HG03439 (cell line): ENCODE data around the gene PLCB4.

ENCODE experiments used
- ATAC-seq: cut with Tn5 transposase; IDR thresholded peaks from one replicate; pipeline ENCODE4 v1.9.1; 2021; ENCODE audit warnings: mild to moderate bottlenecking, moderate library complexity; ENCODE audit not compliant: unreplicated experiment

PLCB4 gene

DNA sequence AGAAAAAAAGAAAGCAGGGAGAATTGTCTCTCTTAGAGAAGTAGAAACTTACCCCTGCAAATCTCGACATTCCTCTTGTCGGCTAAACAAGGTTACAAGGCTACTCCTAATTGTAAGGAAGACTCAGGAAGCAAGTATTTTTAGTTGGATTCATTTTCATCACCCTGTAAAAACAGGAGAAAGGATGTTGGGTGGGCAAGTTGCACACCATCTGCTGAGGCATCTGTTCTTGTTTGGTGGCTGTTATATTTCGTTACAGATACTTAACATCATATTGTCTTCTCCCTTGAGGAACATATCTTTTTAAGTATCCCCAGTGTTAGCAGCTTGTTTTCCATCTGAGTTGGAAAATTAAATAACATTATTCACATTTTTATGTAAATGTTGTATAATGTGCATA is 187.5 kb downstream of the PLCB4 start:
- ATAC-seq, result no peak

DNA sequence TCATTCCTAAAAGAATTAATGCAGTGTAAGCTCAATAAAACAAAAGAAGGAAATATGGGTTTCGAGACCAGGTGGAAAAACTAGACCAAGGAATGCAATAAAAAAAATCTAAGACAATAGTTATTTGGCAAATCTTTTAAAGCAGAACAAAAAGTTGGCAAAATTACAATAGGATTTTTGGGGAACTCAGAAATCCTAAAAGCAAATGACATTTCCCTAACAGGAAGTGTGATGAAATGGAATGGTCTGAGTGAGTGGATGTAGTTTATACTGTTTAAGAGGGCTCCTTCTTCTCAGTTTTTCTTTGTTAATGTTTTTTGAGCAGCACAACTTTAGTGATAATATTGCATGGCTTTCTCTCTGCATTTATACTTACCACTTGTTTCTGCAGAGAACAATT is 190.0 kb downstream of the PLCB4 start:
- no peak for ATAC-seq

DNA sequence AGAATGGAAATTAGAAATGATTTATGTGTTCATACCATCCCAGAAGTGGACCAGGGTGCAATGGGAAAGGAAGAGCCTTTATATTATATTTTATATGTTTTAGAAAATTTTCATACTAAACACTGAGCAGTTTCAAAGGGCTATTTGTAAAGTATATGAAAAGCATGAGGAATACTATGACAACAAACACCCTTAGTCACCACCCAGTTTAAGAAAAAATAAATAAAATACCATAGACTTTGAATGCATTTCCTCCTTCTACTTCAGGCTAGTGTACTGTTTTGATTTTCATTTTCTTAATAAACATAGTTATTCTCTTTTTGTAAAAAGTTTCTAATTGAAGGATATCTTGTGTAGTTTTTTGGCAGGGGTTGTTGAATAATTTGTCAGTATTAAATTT is 191.1 kb downstream of the PLCB4 start:
- no peak for ATAC-seq

DNA sequence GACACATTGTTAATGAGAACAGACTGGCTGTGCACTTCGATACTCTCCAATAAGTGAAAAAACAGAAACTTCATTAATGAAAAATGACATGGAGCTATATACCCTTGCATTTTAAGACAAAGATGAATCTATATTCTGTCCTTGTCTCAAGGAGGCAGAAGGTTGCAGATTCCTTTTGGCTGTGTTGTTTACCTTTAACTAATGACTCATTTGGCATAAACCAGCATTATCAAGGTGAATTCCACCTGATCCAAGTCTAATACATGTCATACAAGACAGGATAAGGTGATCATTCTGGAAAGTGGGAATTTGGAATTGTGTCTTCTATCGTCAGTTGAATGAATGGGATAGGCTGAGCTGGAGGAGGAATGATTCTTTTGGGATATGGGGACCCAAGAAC is 192.9 kb downstream of the PLCB4 start:
- ATAC-seq, result no peak

DNA sequence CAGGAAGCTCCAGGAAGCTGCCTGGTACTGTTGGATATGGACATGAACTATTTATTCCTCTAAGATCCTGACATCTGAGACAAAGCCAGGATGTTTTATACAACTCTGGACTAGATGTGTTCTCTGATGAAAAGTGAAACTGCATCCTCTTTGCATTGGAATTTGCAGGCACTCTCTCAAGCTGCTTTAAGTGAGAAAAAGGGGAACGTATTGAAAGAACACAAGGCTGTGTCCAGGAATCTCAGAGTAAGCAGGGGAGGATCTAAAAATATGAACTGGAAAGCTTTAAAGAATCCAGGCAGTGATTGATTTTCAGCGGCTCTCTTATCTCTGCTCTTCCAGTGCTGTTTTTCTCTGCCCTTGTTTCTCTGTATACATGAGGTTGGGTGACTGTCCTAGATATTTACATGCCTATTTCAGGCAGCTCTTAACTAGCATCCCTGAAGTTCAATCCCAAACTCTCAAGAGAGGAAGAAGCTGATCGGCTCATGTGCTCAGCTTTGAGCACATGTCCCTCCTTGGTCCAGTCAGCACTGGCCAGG is 193.8 kb downstream of the PLCB4 start:
- no peak for ATAC-seq

DNA sequence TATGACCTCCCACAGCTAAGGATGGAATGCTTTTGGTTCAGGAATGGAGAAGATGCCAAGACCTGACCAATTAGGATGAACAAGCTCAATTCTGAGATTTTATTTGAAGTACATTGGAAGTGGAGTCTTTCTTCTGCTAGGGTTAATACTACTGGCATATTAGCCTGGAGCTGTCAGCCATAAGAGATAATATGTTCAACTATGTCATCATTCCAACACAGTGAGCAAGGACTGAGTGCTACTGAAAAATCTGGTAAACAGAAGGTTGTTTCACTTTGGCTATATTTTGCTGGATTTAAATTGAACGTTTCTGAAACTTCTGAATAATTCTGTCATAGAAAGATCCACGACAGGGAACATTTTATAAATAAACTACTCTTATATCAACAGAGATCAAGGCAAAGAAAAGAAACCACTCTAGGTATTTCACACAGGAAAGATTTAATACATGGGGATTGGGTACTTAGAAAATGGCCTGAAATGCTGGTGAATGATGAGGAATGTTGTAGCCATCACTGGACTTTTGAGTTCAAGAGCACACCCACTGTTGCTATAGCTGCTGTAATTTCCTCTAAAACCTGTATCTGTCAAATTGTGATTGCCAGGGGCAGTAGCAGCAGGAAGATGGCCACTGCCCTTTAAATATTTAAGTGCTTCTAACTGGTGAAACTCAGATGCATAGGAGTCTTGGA is 200.5 kb downstream of the PLCB4 start:
- ATAC-seq, result no peak

DNA sequence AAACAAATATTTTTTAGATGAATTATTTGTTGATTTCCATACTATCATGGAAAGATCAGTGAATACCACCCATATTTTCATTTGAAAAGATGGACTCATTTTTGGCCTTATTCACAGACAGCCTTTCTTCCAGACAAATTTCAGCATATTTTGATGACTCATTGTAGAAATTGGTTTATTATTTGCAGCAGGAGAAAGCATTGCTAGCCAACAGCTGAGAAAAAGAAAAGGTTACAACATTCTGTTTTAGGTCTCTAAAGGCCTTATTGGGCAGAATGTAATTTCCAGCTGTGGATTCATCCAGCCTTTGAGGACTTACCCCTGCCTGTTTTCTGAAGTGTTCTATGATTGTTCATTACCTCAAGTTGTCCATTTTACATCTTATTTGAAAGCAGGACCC is 201.9 kb downstream of the PLCB4 start:
- no peak for ATAC-seq

DNA sequence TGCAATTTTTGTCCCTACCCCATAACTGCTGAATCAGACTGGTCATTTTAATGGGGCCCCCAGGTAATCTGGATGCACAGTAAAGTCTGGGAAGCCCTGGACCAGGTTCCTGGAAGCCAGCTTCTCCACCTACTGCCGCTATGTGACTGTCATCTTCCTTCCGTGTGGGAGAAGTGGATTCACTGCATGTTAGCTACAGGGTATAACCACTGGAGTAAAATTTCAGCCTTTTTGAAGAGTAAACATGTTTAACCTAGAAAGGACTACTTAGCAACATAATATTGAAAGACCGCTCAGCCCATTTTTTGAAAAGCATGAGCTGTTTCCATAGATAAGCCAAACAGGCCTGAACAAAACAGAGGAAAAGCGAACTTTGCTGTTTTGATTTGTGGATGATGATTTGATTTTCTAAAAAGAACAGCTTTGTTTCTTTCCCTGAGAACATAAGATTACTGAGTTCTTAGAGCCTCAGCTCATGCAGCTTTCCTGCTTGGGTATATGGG is 208.1 kb downstream of the PLCB4 start:
- ATAC-seq, result no peak

DNA sequence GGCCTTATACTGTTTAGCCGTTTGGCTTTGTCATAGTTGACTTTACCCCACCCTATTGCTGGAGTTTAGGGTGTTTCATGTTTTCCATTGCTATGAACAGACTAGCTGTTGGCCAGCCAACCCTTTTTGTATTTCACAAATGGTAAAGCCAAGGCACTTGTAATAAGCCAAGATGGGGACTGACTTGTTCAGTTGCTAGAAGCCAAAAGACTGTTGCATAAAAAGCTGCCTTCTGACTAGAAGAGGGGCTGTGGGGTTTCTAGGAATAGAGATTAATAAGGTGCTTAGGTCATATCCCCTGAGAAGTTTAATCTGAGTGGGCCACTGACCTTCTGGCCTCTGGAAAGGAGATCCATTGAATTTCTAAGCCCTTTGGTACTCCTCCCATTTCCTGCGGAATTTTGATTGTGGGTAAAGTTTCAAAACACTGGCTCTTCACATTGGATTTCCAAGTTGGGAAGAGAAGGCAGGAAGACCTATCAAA is 211.1 kb downstream of the PLCB4 start:
- no peak for ATAC-seq

DNA sequence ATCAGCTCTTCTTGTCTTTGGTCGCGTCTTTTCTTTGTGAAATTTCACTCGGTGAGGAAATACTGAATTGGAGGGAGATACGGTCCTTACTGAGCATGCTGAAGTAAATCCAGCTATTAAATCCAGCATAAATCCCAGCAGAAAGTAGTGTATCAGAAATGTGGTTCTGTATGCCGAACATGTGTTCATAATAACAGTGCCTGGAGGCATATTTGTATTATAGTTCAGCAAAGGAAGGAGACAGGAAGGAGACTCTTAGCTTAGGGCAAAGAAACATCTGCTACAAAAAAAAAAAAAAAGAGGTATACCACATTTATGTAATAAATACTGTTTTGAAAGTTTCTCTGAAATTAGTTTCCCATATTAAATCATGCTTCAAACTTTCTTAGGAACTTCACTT is 211.8 kb downstream of the PLCB4 start:
- no peak for ATAC-seq

DNA sequence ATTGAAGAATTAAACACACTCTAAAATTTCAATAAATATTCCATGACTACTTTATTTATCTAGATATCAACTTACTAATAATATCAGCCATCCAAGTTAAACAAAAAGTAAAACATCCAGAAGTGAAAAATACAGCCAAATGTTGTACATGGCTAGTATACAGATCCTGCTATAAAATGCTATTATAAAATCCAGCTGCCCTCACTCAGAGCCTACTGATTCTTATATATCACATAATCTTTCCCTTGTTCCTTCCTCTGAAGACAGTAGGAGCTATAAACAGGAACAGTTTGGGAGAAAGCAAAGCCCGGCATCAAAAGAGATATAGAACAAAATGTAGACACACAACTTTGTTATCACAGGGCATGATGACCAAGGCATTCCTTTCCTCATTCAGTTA is 212.9 kb downstream of the PLCB4 start:
- no peak for ATAC-seq

DNA sequence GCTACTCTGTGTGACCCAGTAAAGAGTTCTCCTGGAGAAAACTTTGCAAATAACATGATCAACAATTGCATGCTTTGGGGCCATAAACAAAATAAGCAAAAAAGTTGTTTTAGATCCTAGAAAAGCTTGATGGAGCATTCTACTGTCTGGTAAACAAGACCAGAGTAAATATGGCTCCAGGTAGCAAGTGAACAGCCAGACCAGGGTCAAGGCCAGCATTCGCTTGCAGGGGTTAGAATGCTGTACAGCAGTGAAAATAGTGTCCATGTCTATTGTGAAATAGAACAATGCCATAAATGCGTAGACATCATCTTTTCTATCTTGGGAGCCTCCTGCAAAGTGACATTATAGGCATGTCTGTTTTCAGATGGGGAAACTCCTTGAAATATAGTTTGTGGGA is 216.7 kb downstream of the PLCB4 start:
- no peak for ATAC-seq

DNA sequence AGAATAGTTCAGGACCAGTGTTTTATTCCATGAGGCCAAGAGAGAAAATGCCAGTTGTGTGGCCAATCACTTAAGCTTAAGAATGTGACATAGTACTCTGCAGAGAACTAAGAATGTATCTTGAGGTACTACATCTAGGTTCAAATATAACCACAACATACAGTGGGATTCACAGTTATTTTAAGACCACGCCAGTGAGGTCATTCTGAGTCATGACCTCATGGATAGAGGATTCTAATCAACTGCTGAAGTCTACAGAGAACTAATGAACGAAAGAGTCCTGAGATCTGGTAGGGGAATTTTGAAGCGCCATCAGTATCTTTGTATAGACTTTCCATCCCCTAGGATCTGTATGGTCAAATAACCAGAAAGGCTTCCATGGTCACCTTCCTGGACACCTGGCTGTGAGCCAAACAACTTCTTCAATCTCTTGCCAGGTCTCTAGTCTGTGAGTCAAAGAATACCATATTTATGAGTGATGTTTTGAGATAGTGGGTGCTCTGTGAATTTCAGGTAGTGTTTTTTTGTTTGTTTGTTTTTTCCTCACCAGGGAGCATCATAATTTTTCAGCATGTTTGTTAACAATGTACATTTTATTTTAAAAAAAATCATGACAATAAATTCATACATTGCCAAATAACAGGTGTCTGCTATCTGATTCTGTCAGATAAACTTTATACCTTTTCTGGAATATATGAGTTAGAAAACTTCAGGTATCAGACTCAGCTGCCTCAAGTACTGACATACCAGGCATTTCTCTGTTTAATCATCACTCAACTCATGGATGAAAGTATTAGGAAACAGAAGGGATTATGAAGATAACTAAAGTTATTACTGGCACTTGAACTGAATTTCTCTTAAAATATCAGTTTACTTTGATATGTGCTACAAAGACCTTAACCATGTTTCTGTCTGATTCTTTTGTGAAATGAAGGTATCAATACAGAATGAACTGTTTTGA is 217.9 kb downstream of the PLCB4 start:
- no peak for ATAC-seq

DNA sequence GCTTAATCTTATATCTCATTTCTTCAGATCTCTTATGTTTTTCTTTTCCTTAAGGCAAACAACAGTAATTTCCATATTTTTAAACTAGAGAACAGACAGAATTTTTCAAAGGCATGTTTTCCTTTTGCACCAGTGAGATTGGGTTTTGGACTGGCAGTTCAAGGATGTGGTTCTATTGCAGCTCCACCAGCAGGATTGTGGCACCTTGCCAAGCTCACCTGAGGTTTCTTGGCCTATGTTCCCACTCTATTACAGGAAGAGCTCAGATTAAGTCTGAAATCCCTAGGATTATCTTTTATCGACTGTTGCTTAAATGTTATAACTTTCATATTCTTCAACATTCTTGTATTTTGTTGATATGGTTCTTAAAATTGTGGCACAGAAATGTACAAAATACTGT is 218.9 kb downstream of the PLCB4 start:
- no peak for ATAC-seq

DNA sequence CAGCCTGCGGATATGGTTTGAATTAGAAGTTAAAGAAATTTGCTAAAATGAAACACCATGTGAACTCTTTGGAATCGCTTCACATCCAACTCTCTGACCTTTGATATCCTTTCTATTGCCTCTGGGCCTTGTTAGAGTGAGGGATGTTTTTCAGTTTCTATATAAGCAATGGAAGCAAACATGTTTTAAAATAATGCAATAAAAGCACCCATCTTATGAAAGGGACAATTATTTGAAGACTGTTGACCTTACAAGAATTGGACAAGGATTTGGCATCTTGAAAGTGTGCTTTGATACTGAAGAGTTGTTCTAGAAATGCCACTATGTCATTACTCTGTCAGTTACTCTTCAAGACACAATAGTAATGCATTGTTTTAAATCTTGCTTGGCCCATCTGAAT is 221.4 kb downstream of the PLCB4 start:
- ATAC-seq, result no peak

DNA sequence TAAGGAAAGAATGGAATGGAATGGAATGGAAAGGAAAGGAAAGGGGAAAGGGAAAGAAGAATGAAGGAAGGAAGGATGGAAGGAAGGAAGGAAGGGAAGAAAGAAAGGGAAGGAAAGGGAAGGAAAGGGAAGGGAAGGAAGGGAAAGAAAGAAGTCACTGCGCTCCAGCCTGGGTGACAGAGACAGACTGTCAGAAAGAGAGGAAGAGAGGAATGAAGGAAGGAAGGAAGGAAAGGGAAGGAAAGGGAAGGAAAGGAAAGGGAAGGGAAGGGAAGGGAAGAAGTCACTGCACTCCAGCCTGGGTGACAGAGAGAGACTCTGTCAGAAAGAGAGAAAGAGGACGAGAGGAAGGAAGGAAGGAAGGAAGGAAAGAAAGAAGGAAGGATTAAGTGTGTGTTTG is 224.3 kb downstream of the PLCB4 start:
- ATAC-seq, result no peak

DNA sequence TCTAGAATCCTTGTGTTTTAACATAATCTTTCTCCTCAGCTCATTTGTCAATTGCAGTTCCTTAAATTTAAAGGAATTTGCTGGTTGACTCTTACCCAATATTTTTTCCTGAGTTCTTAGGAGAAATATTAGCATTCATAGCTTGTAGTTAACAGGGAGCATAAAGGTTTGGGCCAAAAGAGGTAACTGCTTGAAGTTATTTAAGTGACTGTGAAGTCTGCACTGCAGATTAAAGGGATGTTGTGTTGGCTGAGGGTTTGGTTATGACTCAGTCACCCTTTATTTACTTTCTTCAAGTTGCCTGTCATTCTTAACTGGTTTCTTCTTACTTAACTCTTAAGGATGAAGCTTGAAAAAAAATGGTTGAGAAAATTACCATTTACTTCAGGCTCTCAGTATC is 225.2 kb downstream of the PLCB4 start:
- no peak for ATAC-seq

DNA sequence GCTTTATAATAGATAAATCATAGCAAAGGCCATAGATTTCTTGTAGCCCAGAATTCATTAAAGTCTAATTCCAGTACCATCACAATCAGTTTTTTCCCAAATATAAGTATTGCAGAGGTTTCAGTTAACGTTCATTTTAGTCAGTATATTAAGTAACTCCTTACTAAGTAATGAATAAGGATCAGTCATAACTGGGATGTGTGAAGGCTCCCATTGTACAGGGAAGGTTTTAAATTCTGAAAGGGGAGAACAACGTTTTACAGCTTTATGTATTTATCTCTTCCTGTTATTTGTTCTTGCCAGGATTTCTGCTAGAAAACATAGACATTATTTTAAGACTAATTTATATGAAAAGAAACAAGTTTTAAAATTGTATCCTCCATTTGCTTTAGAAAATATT is 230.0 kb downstream of the PLCB4 start:
- no peak for ATAC-seq

DNA sequence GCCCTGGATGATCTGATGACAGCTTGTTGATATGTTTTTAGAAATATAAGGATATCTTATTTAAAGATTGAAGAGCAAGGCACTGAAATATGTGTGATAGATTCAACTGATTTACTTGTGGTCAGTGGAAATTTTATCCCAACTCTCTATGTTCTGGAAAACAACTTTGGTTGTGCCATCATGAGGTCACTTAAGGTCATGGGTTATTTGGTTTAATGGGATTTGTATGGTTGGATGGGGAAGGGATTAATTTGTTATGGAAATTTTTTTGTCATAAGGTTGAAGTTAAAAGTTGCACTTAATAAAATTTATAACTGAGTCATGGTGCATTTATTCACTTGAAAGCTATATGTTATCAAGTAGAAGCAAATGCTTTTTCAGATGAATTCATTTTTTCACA is 231.2 kb downstream of the PLCB4 start:
- no peak for ATAC-seq

DNA sequence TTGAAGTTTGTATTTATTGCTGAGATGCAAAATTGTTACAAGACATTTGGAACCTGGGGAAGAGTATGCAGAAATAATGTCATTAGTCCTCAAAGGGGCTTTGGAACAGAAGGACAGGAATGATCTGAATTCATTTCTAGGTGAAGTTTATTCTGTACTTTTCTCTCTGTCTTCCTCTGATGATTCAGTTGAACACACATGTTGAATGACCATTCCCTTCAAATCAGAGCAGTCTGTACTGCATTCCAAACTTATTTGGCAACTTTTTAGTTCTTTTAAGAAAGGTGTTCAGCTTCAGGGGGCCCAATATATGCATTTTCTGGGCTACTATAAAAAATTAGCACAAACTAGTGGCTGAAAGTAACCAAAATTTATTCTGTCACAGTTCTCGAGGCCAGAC is 231.6 kb downstream of the PLCB4 start:
- ATAC-seq, result no peak
